Upper lobe of left lung (tissue), 4 donors: ENCODE data around the gene SSBP3.

ENCODE experiments used
- CTCF ChIP-seq, 6 experiments: fragments of 450-650 bp in 4 of 6; fragments of 200-600 bp in 2 of 6; sonication (generic) in 2 of 6; IDR thresholded peaks; one replicate each; pipeline ENCODE4 v1.5.1; 2016 to 2019; ENCODE audit warnings: antibody characterized with exemption in 6 of 6
- EP300 ChIP-seq, 4 donors: sonication (generic); formaldehyde crosslinking; IDR thresholded peaks; one replicate each; pipeline ENCODE4 v1.5.1; 2017; ENCODE audit warnings: antibody characterized with exemption in 4 of 4, control low read depth in 2 of 4
- POLR2A ChIP-seq, 4 donors: fragments of 450-650 bp; IDR thresholded peaks; one replicate each; pipeline ENCODE4 v1.5.1; 2016 to 2017; ENCODE audit warnings: antibody characterized with exemption in 4 of 4, mild to moderate bottlenecking in 2 of 4
- POLR2AphosphoS5 ChIP-seq, 2 donors: sonication (generic); formaldehyde crosslinking; IDR thresholded peaks; one replicate each; pipeline ENCODE4 v1.5.1; 2017; ENCODE audit warnings: antibody characterized with exemption in 2 of 2

- TF ChIP-seq POLR2A (IDR thresholded peaks at IDR 0.05) (no peak), CTCF (IDR thresholded peaks at IDR 0.05) (no peak), POLR2AphosphoS5 (IDR thresholded peaks at IDR 0.05) (no peak), EP300 (IDR thresholded peaks at IDR 0.05) (no peak)
Measured at GRCh38 chr1:54245501-54245900, 160.7 kb downstream of the SSBP3 start.
